GM21367 (cell line): ENCODE data around the gene PGLYRP3.

ENCODE experiments used
- ATAC-seq: cut with Tn5 transposase; IDR thresholded peaks from one replicate; pipeline ENCODE4 v1.9.1; 2021; ENCODE audit not compliant: unreplicated experiment

The PGLYRP3 gene

DNA sequence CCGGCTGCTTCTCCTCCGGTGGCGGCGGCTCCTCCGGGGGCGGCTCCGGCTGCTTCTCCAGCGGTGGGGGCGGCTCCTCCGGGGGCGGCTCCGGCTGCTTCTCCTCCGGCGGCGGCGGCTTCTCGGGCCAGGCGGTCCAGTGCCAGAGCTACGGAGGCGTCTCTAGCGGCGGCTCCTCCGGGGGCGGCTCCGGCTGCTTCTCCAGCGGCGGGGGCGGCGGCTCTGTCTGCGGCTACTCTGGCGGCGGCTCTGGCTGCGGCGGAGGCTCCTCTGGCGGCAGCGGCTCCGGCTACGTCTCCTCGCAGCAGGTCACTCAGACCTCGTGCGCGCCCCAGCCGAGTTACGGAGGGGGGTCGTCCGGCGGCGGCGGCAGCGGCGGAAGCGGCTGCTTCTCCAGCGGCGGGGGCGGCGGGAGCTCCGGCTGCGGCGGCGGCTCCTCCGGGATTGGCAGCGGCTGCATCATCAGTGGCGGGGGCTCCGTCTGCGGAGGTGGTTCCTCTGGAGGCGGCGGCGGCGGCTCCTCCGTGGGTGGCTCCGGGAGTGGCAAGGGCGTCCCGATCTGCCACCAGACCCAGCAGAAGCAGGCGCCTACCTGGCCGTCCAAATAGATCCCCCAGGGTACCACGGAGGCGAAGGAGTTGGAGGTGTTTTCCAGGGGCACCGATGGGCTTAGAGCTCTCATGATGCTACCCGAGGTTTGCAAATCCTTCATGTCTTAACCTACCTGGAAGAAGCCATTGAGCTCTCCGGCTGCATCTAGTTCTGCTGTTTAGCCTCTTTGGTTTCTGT is 51.3 kb downstream of the PGLYRP3 start:
- ATAC-seq = no peak

DNA sequence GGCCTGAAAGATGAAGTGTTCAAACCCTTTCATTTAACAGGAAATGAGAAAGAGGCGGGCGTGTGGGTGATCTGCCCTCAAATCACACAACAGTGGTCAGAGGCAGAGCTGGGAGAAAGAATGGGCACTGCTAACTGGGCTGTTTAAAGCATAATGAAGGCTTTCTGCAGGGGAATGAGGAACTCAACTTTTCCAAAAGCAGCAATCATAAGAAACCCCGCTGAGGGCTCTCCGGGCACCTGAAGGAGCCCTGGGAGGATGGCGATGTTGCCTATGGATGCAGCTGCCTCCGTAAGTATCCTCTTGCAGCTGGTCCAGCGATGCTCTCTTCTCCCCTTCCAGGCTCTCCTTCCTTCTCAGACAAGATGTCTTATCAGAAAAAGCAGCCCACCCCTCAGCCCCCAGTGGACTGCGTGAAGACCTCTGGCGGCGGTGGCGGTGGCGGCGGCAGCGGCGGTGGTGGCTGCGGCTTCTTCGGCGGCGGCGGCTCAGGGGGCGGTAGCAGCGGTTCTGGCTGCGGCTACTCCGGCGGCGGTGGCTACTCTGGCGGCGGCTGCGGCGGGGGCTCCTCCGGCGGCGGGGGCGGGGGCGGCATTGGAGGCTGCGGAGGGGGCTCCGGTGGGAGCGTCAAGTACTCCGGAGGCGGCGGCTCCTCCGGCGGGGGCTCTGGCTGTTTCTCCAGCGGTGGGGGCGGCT is 52.0 kb downstream of the PGLYRP3 start:
- no peak for ATAC-seq

DNA sequence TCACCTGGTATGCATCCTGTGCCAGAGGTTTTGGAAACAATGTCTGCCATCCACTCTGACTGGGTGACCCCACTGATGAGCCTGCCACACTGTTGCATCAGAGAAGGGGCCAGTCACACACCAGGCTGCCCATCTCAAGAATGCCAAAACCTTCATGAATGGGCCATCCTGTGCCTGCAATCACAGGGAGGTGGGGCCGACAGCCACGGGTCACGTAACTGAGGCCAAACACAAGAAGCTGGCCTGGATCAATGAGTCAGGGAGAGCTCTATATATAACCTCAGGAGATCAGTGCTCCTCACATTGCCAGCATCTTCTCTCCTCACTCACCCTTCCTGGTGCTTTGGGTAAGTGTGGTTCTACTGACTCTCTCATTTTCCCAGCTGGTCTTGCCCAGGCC is 53.4 kb downstream of the PGLYRP3 start, which contains the start of gene LORICRIN:
TSS of gene LORICRIN (plus strand) at position 301 of the 400 bp plus-strand sequence. CDS start 1,263 bp downstream, outside the sequence.
- no peak for ATAC-seq

DNA sequence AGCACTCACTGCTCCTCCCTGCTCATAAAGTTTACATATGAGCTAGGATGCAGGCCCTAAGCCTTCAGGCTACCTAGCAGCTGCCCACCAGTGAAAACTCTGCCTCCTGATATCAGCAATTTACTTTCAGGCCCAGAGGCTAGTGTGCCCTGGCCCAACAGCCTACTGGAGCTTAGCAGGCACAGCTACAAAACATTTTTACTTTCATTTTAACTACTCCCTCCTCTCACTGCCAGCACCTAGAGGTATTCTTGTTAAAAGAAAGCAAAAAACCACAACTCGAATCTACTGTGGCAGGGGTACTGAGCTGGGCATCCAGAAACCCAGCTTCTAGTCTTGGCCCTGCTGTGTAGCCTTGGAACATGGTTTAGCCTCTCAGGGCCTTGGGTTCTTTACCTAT is 59.1 kb downstream of the PGLYRP3 start:
- ATAC-seq = no peak

DNA sequence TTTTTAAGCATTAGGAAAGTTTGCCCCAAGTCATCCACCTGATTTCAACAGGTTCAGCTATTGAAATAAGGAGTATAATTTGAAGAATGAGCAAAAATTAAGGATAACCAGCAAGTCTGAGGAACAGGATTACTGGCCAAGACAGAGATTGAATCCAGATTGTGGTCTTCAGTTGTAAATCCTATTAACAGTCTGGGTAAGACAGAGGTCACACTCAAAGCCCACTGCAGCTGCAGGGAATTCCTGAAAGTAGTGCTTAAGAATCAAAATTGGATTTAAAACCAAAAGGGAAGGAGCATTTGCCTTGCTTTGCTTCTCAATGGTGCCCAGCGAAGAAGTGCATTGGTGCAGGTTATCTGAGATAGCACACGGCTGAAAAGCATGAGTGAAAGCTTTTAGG is 59.7 kb downstream of the PGLYRP3 start:
- no peak for ATAC-seq

DNA sequence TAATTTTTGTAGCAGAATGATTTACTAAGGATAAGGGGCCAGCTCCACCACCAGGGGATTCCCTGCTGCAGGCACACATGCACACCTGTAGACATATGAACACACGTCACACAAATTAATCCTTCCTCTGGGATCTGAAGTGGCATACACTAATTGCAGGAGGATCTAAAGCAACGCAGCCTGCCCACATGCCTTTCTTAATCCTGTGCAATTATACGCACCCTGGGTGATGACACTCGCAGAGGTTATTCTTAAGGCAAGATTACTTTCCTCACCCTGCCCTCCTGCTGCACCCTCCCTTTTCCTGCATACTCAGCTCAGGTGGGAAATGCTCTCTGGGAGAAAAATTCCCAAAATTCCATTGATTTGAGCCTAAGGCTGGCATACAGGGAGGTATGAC is 60.8 kb downstream of the PGLYRP3 start:
- ATAC-seq = no peak

DNA sequence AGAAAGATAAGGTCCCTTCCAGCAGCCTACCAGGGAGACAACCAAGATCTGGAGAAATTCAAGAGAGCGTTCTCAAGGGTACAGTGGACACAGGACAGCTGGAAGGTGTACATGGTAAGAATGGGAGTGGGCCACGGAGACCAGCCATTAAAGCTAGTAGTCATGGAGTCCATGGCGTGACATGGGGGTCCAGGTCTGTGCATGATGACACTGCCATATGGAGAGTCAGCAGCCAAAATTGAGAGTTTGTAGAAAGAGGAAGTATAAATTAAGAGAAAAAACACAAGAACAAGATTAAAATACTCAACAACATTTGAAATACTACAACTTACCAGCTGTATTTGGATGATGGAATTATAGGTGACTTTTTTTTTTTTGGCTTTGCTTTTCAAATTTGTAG is 61.2 kb downstream of the PGLYRP3 start:
- no peak for ATAC-seq

DNA sequence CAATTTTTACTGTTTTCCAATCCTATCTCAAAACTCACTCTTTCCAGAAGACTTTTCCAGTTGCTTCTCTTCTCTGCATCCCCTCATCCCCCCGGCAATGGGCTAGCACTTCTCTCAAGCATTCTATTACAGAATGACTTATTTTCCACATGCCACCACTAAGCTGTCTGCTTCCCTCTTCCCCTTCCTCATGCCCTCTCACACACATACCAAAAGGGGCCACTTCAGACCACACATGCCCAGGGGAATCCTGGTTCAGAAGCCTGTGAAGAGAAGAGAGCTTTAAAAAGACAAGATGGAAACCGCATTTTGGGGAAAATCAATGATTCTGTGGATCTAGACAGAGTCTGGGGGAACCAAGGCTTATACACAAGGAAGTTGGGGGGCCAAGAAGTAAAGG is 61.7 kb downstream of the PGLYRP3 start:
- ATAC-seq = no peak

DNA sequence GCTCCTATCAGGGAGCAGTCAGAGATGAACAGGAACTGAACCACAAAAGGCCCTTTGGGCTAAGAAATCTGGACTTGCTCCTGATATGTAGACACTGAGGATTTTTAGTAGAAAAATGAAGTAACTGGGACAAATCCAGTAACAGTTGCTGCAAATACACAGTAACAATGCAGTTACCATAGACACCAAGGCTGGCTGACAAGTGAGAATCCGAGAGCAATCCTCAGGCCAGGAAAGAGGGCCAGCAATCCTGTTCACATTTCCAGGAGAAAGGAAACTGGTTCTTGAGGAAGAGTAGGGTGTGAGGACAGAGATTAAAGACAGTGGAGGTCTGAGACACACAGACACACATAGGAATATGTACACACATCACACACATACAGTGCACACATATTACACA is 62.6 kb downstream of the PGLYRP3 start:
- ATAC-seq = no peak

DNA sequence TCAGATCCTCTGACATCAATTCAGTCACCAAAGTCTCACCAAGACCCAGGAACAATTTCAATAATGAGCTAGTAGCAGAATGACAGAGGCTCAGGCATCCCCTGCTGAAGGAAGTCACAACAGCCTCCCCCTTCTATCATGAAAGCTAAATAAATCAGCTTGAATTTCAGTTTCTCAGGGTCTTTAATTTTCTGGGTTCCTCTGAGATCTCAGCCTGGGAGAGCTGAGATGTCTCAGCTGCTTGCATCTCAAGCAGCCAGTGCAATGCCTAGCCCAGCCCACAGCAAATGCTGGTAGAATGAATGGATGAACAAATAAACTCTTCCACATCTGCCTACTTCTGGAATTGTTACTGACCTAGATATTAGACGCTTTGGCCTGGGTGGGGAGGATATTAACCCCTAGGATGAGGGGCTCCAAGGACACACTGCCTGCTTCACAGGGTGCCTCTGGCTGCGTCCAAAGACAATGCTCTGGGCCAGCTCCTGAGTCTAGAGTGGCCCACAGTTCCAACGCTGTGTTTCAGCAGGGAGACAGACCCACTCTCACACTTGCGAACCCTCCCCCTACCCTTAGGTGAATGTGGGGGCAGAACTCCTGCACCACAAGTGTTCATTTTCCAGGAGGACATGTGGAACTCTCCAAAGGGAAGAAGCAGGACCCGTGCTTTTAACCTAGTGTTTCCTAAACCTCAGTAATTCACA is 64.4 kb downstream of the PGLYRP3 start:
- no peak for ATAC-seq
